H1 (cell line): ENCODE results near the gene ZNF618. TPM values are rescaled to one million over a fixed set of nuclear protein-coding genes. Genes with fewer than 3 reads are reported as not detected.

ENCODE experiments used
- CTCF ChIA-PET: fragments of 300-600 bp; sonication (Branson Sonifier 250); formaldehyde crosslinking; loops from one replicate; lab custom pipeline; 2021; ENCODE audit not compliant: partially characterized antibody; lab: Charles Lee
- POLR2A ChIA-PET: fragments of 300-600 bp; sonication (Branson Sonifier 250); formaldehyde crosslinking; loops from one replicate; lab custom pipeline; 2021; ENCODE audit warnings: inconsistent platforms; ENCODE audit not compliant: partially characterized antibody; lab: Charles Lee
- DNase-seq, 2 experiments: peaks; one replicate each; pipeline versions ENCODE4 v3.0.0 to v3.0.0-alpha.2; 2010 to 2022; ENCODE audit warnings: low spot score in 2 of 2, low read depth in 1 of 2, mixed read lengths in 1 of 2
- FAIRE-seq: peaks from 2 replicates; lab custom pipeline; 2011; peaks lifted over from hg19 to GRCh38; lab: Jason Lieb, UNC
- H2AFZ ChIP-seq: 2 replicates; pipeline ENCODE4 v1.8.1; 2012; ENCODE audit warnings: low read length, inconsistent platforms
- H2AK5ac ChIP-seq: 2 replicates; pipeline ENCODE4 v1.6.1; 2013; ENCODE audit warnings: low read depth, low read length
- H2BK120ac ChIP-seq: replicated peaks from 2 replicates; pipeline ENCODE3; 2013; ENCODE audit warnings: low read depth, low read length, inconsistent platforms
- H2BK12ac ChIP-seq: 2 replicates; pipeline ENCODE4 v1.6.1; 2013; ENCODE audit warnings: low read depth, low read length
- H2BK15ac ChIP-seq: 2 replicates; pipeline ENCODE4 v1.6.1; 2013; ENCODE audit warnings: low read length
- H2BK20ac ChIP-seq: 2 replicates; pipeline ENCODE4 v1.6.1; 2013; ENCODE audit warnings: low read length
- H2BK5ac ChIP-seq: 2 replicates; pipeline ENCODE4 v1.6.1; 2013; ENCODE audit warnings: low read depth, low read length
- H3K14ac ChIP-seq: 2 replicates; pipeline ENCODE4 v1.6.1; 2013; ENCODE audit warnings: inconsistent platforms; ENCODE audit not compliant: insufficient read length
- H3K18ac ChIP-seq: 2 replicates; pipeline ENCODE4 v1.6.1; 2013; ENCODE audit warnings: low read length; ENCODE audit errors: extremely low read depth
- H3K23ac ChIP-seq: 2 replicates; pipeline ENCODE4 v1.6.1; 2013; ENCODE audit warnings: inconsistent platforms; ENCODE audit not compliant: insufficient read length
- H3K23me2 ChIP-seq: 2 replicates; pipeline ENCODE4 v1.6.1; 2013; ENCODE audit warnings: low read depth, low read length
- H3K27ac ChIP-seq: 2 replicates; pipeline ENCODE4 v1.6.1; 2011; ENCODE audit warnings: low read depth, low read length, inconsistent platforms
- H3K27me3 ChIP-seq, 4 experiments: replicated peaks in 1 of 4; 1 replicate in 1 of 4; 2 replicates in 3 of 4; pipeline versions ENCODE4 v1.6.1 to v1.8.1; 2011 to 2013; ENCODE audit warnings: low read length in 3 of 4, mild to moderate bottlenecking in 3 of 4, inconsistent platforms in 2 of 4, mixed read lengths in 2 of 4, moderate library complexity in 1 of 4; ENCODE audit not compliant: control insufficient read depth in 3 of 4, insufficient read depth in 3 of 4; ENCODE audit errors: extremely low read depth in 1 of 4
- H3K36me3 ChIP-seq, 4 experiments: 2 replicates each; pipeline versions ENCODE4 v1.6.1 to v1.8.1; 2011 to 2013; ENCODE audit warnings: mild to moderate bottlenecking in 4 of 4, low read length in 3 of 4, moderate library complexity in 2 of 4, control low read depth in 1 of 4, inconsistent platforms in 1 of 4; ENCODE audit not compliant: insufficient read depth in 4 of 4, control insufficient read depth in 2 of 4
- H3K4ac ChIP-seq: replicated peaks from 2 replicates; pipeline ENCODE3; 2013; ENCODE audit warnings: low read length, low read depth, mixed read lengths, inconsistent platforms; ENCODE audit not compliant: insufficient read length
- H3K4me1 ChIP-seq, 4 experiments: replicated peaks in 1 of 4; 1 replicate in 1 of 4; 2 replicates in 3 of 4; pipeline versions ENCODE4 v1.6.1 to v1.8.1; 2011 to 2013; ENCODE audit warnings: low read length in 3 of 4, inconsistent platforms in 2 of 4, mixed read lengths in 1 of 4; ENCODE audit not compliant: insufficient read depth in 4 of 4, control insufficient read depth in 3 of 4
- H3K4me2 ChIP-seq, 2 experiments: 2 replicates each; pipeline versions ENCODE4 v1.6.1 to v1.8.1; 2011 to 2013; ENCODE audit warnings: low read depth in 2 of 2, low read length in 2 of 2, control low read depth in 1 of 2, inconsistent platforms in 1 of 2, mild to moderate bottlenecking in 1 of 2; ENCODE audit not compliant: insufficient read depth in 1 of 2
- H3K4me3 ChIP-seq, 4 experiments: fragments of 200-600, 300-600 bp in 1 of 4; sonication (generic), shearing (Covaris generic), sonication (Bioruptor Twin) in 1 of 4; 2 replicates each; pipeline versions ENCODE4 v1.5.1 to v1.8.1; 2011 to 2016; ENCODE audit warnings: low read length in 4 of 4, low read depth in 3 of 4, control low read depth in 2 of 4, inconsistent platforms in 2 of 4, mild to moderate bottlenecking in 2 of 4, mixed read lengths in 1 of 4, moderate library complexity in 1 of 4; ENCODE audit not compliant: insufficient read depth in 2 of 4; ENCODE audit errors: extremely low read depth in 1 of 4
- H3K56ac ChIP-seq: replicated peaks from 2 replicates; pipeline ENCODE3; 2013; ENCODE audit warnings: low read depth, mild to moderate bottlenecking, mixed read lengths, low read length, inconsistent platforms; ENCODE audit not compliant: insufficient read length
- H3K79me1 ChIP-seq: 2 replicates; pipeline ENCODE4 v1.6.1; 2013; ENCODE audit warnings: low read depth, low read length, control low read depth
- H3K79me2 ChIP-seq, 2 experiments: 2 replicates each; pipeline versions ENCODE4 v1.6.1 to v1.8.1; 2012 to 2013; ENCODE audit warnings: low read length in 2 of 2, mild to moderate bottlenecking in 2 of 2, inconsistent platforms in 1 of 2; ENCODE audit not compliant: insufficient read depth in 2 of 2, control insufficient read depth in 1 of 2
- H3K9ac ChIP-seq, 4 experiments: replicated peaks in 1 of 4; 1 replicate in 1 of 4; 2 replicates in 3 of 4; pipeline versions ENCODE4 v1.6.1 to v1.8.1; 2011 to 2013; ENCODE audit warnings: low read depth in 3 of 4, low read length in 3 of 4, control low read depth in 2 of 4, mild to moderate bottlenecking in 2 of 4, moderate library complexity in 2 of 4, inconsistent platforms in 1 of 4; ENCODE audit errors: extremely low read depth in 1 of 4
- H3K9me3 ChIP-seq, 2 experiments: 2 replicates each; pipeline versions ENCODE4 v1.6.1 to v1.8.1; 2012 to 2013; ENCODE audit warnings: mild to moderate bottlenecking in 2 of 2, moderate library complexity in 2 of 2, control low read depth in 1 of 2, inconsistent platforms in 1 of 2, low read depth in 1 of 2, low read length in 1 of 2, mixed read lengths in 1 of 2; ENCODE audit not compliant: insufficient read depth in 2 of 2
- H4K20me1 ChIP-seq, 2 experiments: replicated peaks in 1 of 2; 2 replicates each; pipeline versions ENCODE3 to v1.8.1; 2011 to 2013; ENCODE audit warnings: inconsistent platforms in 2 of 2, low read length in 2 of 2, mild to moderate bottlenecking in 1 of 2; ENCODE audit not compliant: insufficient read depth in 2 of 2, control insufficient read depth in 1 of 2
- H4K5ac ChIP-seq: 2 replicates; pipeline ENCODE4 v1.6.1; 2013; ENCODE audit warnings: low read length, low read depth, mixed read lengths, inconsistent platforms; ENCODE audit not compliant: insufficient read length
- H4K8ac ChIP-seq: 2 replicates; pipeline ENCODE4 v1.8.0; 2013; ENCODE audit warnings: mild to moderate bottlenecking, moderate library complexity, low read length, inconsistent platforms; ENCODE audit not compliant: insufficient read depth; ENCODE audit errors: extremely low read depth
- H4K91ac ChIP-seq: replicated peaks from 2 replicates; pipeline ENCODE3; 2013; ENCODE audit warnings: low read length, mixed read lengths, inconsistent platforms; ENCODE audit not compliant: insufficient read length
- ASH2L ChIP-seq: fragments of 200-600, 300-600 bp; sonication (generic); IDR thresholded peaks from one replicate; pipeline ENCODE4 v1.7.1; 2017; ENCODE audit warnings: low read length
- BCL11A ChIP-seq, 2 experiments: IDR thresholded peaks; one replicate each; pipeline ENCODE4 v1.6.1; 2011; ENCODE audit warnings: low read depth in 2 of 2, low read length in 2 of 2, mild to moderate bottlenecking in 2 of 2
- CEBPB ChIP-seq: IDR thresholded peaks from 2 replicates; pipeline ENCODE4 v1.6.1; 2012; ENCODE audit warnings: low read depth, low read length
- E2F6 ChIP-seq: IDR thresholded peaks from 2 replicates; pipeline ENCODE4 v1.6.1; 2012; ENCODE audit warnings: inconsistent platforms
- EGR1 ChIP-seq: IDR thresholded peaks from 2 replicates; pipeline ENCODE4 v1.6.1; 2011; ENCODE audit warnings: low read depth, low read length, borderline replicate concordance
- POU5F1 ChIP-seq: IDR thresholded peaks from 2 replicates; pipeline ENCODE4 v1.6.1; 2011; ENCODE audit warnings: low read depth, mild to moderate bottlenecking, low read length, moderate library complexity
- RFX5 ChIP-seq: IDR thresholded peaks from 2 replicates; pipeline ENCODE4 v1.6.1; 2011; ENCODE audit warnings: low read depth, low read length, improper control_type of control experiment, borderline replicate concordance
- SIN3A ChIP-seq, 2 experiments: IDR thresholded peaks in 1 of 2; conservative IDR thresholded peaks in 1 of 2; 2 replicates each; pipeline ENCODE4 v1.6.1; 2011 to 2012; ENCODE audit warnings: low read length in 2 of 2, improper control_type of control experiment in 1 of 2, low read depth in 1 of 2, mild to moderate bottlenecking in 1 of 2
- SP2 ChIP-seq: IDR thresholded peaks from 2 replicates; pipeline ENCODE4 v1.6.1; 2012; ENCODE audit warnings: mild to moderate bottlenecking, low read length, inconsistent platforms
- SP4 ChIP-seq: IDR thresholded peaks from 2 replicates; pipeline ENCODE4 v1.6.1; 2012; ENCODE audit warnings: low read length, inconsistent platforms
- YY1 ChIP-seq: IDR thresholded peaks from 2 replicates; pipeline ENCODE4 v1.6.1; 2011; ENCODE audit warnings: low read depth, mild to moderate bottlenecking, low read length
- WGBS, 2 experiments: shearing (Covaris generic) in 1 of 2; methylation state at CpG; one replicate each; pipeline versions ENCODE4 v1.1.6 to v1.1.7; 2013 to 2015; ENCODE audit warnings: low lambda C conversion rate in 2 of 2, mixed read lengths in 2 of 2, inconsistent platforms in 1 of 2, low coverage in 1 of 2, missing lambda C conversion rate in 1 of 2; ENCODE audit not compliant: insufficient replicate concordance in 2 of 2, insufficient coverage in 1 of 2, insufficient read length in 1 of 2; ENCODE audit errors: extremely low coverage in 1 of 2, missing lambda C conversion rate in 1 of 2; 5-methylcytosine and 5-hydroxymethylcytosine counted together
- polyA plus RNA-seq, 7 experiments: library from polyadenylated mRNA; depleted of rRNA in 3 of 7; stranded (reverse) in 5 of 7; unstranded in 2 of 7; fragments of >200 nt in 5 of 7; fragments of 200-250 nt in 2 of 7; gene quantifications; 1 replicate in 5 of 7; 2 replicates in 1 of 7; 4 replicates in 1 of 7; pipeline versions ENCODE4 v1.2.1 to v1.2.3, GENCODE V29; 2011 to 2013; ENCODE audit warnings: missing spikeins in 2 of 7, mixed read lengths in 2 of 7
- total RNA-seq: library from RNA; stranded (reverse); fragmentation: NEBNext Ultra II Directional; extraction: Animal tissue kit (Norgen Biotek cat#: 25700); gene quantifications from 2 replicates; pipeline ENCODE4 v1.2.1, GENCODE V29; 2021

ZNF618 gene
- total and polyA plus RNA-seq, 2 of the 8 experiments (the other 6 are each of a cell fraction or from before 2014, with no cell fraction given): 9.6 to 28.5 TPM

GRCh38 chr9:114037961-114038723 is 162.0 kb downstream of the ZNF618 start:
- H3K79me2 ChIP-seq: no peaks in the 10 kb centered on the region
- no peak overlapping the region for H3K4ac ChIP-seq
- H3K23me2 ChIP-seq: no peaks in the 10 kb centered on the region; the same call in 1 of the 2 replicates
- no peak overlapping the region for H2AFZ ChIP-seq
- H2BK120ac ChIP-seq: peak overlapping the region; percentile 3
- no peaks in the 10 kb centered on the region for H3K27me3 ChIP-seq
- no peak overlapping the region for H3K56ac ChIP-seq
- H3K79me1 ChIP-seq: no peaks in the 10 kb centered on the region
- no peaks in the 10 kb centered on the region for H4K20me1 ChIP-seq
- no peak overlapping the region; the same call in 1 of the 2 replicates for H3K27ac ChIP-seq
- no peak overlapping the region for H3K14ac ChIP-seq
- DNase-seq (peak; percentile 15 to 56), FAIRE-seq (peak; percentile 91)
- peaks cover 0 to 8% (median 6%) of the 10 kb centered on the region in 4 experiments; a peak in 4 of 7 replicates for H3K4me1 ChIP-seq
- H2BK5ac ChIP-seq: no peak overlapping the region
- no peak overlapping the region for H4K8ac ChIP-seq
- ChIA-PET POLR2A (interaction anchor here (1.3 to 1.7 kb wide), 4 partner anchors 13 to 304 kb away, joined by 3 to 5 read pairs (median 3); no protein-coding TSS in a partner anchor), CTCF (interaction anchor here (0.9 to 2.4 kb wide), 14 partner anchors 9 to 306 kb away, joined by 3 to 8 read pairs (median 3); no protein-coding TSS in a partner anchor)
- peak overlapping the region; percentile 18 to 47; a peak in 2 of 4 replicates for H3K4me2 ChIP-seq
- H2BK15ac ChIP-seq: no peak overlapping the region
- H3K9me3 ChIP-seq: no peaks in the 10 kb centered on the region
- H3K4me3 ChIP-seq: peak overlapping the region in 2 of 4 experiments; percentile 3 to 11; a peak in 1 of 8 replicates
- no peak overlapping the region for H2AK5ac ChIP-seq
- H3K36me3 ChIP-seq: peaks cover 0 to 16% (median 4%) of the 10 kb centered on the region in 4 experiments; a peak in 4 of 8 replicates
- H3K23ac ChIP-seq: no peak overlapping the region
- no peak overlapping the region; the same call in 1 of the 2 replicates for H3K18ac ChIP-seq
- no peak overlapping the region for H4K5ac ChIP-seq
- peak overlapping the region in 1 of 4 experiments; percentile 36; a peak in 1 of 7 replicates for H3K9ac ChIP-seq
- whole genome bisulfite sequencing, 2 experiments: 67% methylated on average over 19 of the region's 19 CpGs; no CpG with 5 or more reads in 1 of the 2 experiments
- no peak overlapping the region for H2BK12ac ChIP-seq
- no peak overlapping the region for H4K91ac ChIP-seq
- H2BK20ac ChIP-seq: no peak overlapping the region
- TF ChIP-seq EGR1 (no peak), ASH2L (no peak), E2F6 (0 out of 2 replicates have a peak, but pooled peaks have one; percentile 30), BCL11A (IDR thresholded peaks at IDR 0.05; ENCODE audit: low read depth in 2 of 2, low read length in 2 of 2) (no peak), SIN3A (conservative IDR thresholded peaks at IDR 0.05 in 1 of 2, IDR thresholded peaks at IDR 0.05 in 1 of 2; ENCODE audit: low read depth in 1 of 2, low read length in 2 of 2) (no peak), SP2 (no peak), SP4 (no peak), RFX5 (no peak), YY1 (peak; percentile 88), POU5F1 (no peak), CEBPB (no peak)
